Activated naive CD4-positive, alpha-beta T cell treated with anti-CD3 and anti-CD28 coated beads for 36 hours (primary cell): ENCODE measurements around the gene NR2C2AP. TPM values are rescaled to one million over a fixed set of nuclear protein-coding genes. Genes with fewer than 3 reads are reported as not detected.
A peak's percentile ranks its signal among the peaks of the same experiment; 100 is the strongest.

Experiments
- CTCF ChIA-PET: fragments of 350-600 bp; sonication (Branson Sonifier 250); formaldehyde crosslinking; loops from one replicate; lab custom pipeline; 2021; ENCODE audit warnings: antibody characterized with exemption; lab: Charles Lee
- DNase-seq: peaks from one replicate; pipeline ENCODE4 v3.0.0-alpha.2; 2020
- H3K27ac Mint-ChIP-seq: one replicate; pipeline ENCODE4 v1.8.0; 2021; ENCODE audit warnings: mild to moderate bottlenecking, mixed read lengths
- H3K27me3 Mint-ChIP-seq: one replicate; pipeline ENCODE4 v1.8.0; 2021; ENCODE audit warnings: low read depth, mixed read lengths
- H3K36me3 Mint-ChIP-seq: one replicate; pipeline ENCODE4 v1.8.0; 2021; ENCODE audit warnings: low read depth, mixed read lengths
- H3K4me1 Mint-ChIP-seq: one replicate; pipeline ENCODE4 v1.8.0; 2021; ENCODE audit warnings: low read depth, mixed read lengths
- H3K4me3 Mint-ChIP-seq: one replicate; pipeline ENCODE4 v1.8.0; 2021; ENCODE audit warnings: mild to moderate bottlenecking, moderate library complexity, mixed read lengths
- H3K9me3 Mint-ChIP-seq: one replicate; pipeline ENCODE4 v1.8.0; 2021; ENCODE audit warnings: mixed read lengths
- intact Hi-C: fragments of 100-400 bp; cut with micrococcal nuclease; formaldehyde crosslinking; loops from one replicate; pipeline ENCODE4 v1.15.1; 2023
- total RNA-seq, 2 experiments: library from RNA; stranded (reverse); gene quantifications; one replicate each; pipeline ENCODE4 v1.2.3, GENCODE V29; 2021

NR2C2AP gene
- total RNA-seq, 2 experiments from 2014 or later, result 32.4 to 34.2 TPM

DNA sequence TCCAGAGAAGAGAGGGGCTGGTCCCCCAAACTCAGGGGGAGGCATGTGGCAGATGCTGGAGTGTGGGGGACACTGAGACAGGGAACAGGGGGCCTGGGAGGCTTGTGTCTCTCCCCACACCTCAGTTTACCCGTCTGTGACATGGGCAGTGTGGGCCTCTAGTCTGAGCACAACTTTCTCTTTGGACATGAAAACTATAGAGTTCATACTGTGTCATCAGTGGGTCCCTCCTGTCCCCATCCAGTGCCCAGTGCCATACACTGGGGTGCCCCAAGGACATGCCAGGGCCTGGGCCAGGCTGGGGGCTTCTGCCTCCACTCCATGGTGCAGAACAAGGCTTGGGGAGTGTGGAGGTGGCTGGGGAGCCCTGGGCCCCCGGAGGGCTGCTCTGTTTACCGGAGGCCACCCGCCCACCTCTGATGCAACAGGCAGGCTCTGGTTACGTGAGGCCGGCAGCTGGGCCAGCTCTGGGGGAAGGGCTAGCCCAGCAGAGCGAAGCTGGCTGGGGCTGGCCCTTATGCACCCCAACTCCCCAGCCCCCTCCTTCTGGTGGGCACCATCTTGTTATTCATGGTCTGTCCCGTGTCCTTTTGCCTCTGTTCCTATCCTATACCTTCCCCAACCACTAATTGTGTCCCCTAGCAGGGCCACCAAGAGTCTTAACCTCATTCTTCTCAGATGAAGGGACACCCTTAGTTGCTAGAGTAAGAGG, 31.2 kb downstream of the NR2C2AP start:
- peaks cover 11% of the 10 kb centered on the region for H3K4me1 Mint-ChIP-seq
- DNase-seq, result no peak
- CTCF ChIA-PET, result interaction anchor here (0.6 to 0.8 kb wide), 2 partner anchors 26 to 424 kb away, joined by 4 to 5 read pairs; no protein-coding TSS in a partner anchor

GRCh38 chr19:19170873-19171672, 32.1 kb downstream of the NR2C2AP start:
- CTCF ChIA-PET, result interaction anchor here (0.8 kb wide), 1 partner anchor 25 kb away, joined by 4 read pairs; no protein-coding TSS in a partner anchor
- Mint-ChIP-seq H3K4me1 (peaks cover 11% of the 10 kb centered on the region), H3K4me3 (no peak overlapping the region), H3K9me3 (no peaks in the 10 kb centered on the region), H3K27ac (no peak overlapping the region), H3K27me3 (no peaks in the 10 kb centered on the region), H3K36me3 (no peaks in the 10 kb centered on the region)
- intact Hi-C loops, result no loop called here
- no peak for DNase-seq

More for the DNA sequence above, 31.2 kb downstream of the NR2C2AP start:
- Mint-ChIP-seq H3K4me3 (no peak overlapping the region), H3K27me3 (no peaks in the 10 kb centered on the region), H3K27ac (no peak overlapping the region), H3K9me3 (no peaks in the 10 kb centered on the region), H3K36me3 (peaks cover under 1% of the 10 kb centered on the region)
- intact Hi-C loops, result no loop called here

DNA sequence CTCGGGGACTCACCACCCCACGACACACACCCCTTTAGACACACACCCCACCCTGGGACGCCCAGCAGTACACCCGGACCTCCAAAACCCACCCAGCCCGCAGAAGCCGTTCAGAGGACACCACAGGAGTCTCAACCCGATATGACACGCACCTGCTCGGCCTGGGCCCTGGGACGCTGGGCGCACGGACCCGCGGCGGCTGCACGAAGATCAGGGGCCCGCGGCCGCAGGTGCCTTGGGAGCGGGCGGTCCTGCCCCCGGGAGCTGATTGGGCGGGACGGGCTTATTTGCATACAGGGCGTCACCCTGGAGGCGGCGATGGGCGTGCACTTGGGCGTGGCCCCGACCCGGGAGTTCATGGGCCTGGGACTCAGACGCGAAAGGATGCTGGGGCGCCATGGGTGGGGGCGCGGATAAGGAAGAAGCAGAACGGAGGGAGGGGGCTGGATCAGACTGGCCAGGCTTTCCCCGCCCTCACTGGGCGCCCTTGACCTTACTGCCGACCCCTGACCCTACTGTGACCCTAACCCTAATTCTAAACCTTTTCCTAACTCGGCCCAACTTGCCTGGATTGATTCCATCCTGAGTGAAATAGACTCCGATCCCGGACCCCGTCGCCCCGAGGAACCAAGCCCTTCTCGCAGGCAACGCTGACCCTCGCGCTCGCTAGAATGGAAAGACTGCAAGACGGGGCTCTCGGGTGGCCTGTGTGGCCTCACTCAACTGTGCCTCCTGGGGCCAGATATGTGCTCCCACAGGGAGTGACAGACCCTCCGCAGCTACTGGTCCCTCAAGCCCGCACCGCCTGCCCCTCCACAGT, 33.0 kb downstream of the NR2C2AP start, which contains the start of gene MEF2B:
Gene MEF2B (minus strand): TSS at position 211 of the 820 bp plus-strand sequence. CDS start 19,528 bp downstream, outside the sequence.
- H3K4me1 Mint-ChIP-seq, result peaks cover 11% of the 10 kb centered on the region
- no peak within 1 kb of the TSS for H3K27ac Mint-ChIP-seq
- H3K4me3 Mint-ChIP-seq, result peak within 1 kb of the TSS; percentile 28
- H3K9me3 Mint-ChIP-seq, result no peaks in the 10 kb centered on the region
- H3K27me3 Mint-ChIP-seq, result no peaks in the 10 kb centered on the region
- DNase-seq, result peak; percentile 74
- intact Hi-C loops, result no loop called here
- no peaks in the 10 kb centered on the region for H3K36me3 Mint-ChIP-seq
- CTCF ChIA-PET, result no interaction called here

DNA sequence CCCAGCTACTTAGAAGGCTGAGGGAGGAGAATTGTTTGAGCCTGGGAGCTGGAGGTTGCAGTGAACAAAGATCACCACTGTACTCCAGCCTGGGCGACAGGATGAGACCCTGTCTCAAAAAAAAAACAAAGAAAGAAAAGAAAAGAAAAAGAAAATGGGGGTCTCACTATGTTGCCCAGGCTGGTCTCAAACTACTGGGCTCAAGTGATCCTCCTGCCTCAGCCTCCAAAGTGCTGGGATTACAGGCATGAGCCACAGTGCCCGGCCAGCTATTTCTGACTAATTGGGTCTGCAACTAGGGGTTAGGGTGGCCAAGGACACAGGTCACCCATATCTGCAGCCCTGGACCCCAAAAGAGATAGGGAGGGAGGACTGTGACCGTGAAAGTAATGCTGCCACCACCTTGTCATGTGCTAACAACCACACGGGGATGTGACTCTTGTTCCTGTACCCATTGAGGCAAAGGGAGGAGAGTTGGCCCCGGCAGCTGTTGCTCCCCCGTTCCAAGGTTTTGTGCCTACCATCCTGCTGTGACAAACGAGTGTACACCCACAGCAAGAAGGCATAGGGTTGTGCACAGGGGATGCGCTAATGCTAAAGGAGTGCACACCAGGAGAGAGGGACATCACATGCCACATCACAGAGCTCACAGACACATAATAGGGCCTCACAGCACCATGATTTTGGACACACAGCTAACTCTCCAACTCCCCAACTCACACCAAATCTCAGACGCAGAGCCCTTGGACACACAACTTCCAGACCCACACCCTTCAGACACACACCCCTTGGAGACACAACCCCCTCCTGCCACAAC, 33.8 kb downstream of the NR2C2AP start:
- Mint-ChIP-seq H3K4me3 (no peak overlapping the region), H3K9me3 (no peaks in the 10 kb centered on the region), H3K4me1 (peaks cover 11% of the 10 kb centered on the region), H3K36me3 (no peaks in the 10 kb centered on the region), H3K27me3 (no peaks in the 10 kb centered on the region), H3K27ac (no peak overlapping the region)
- intact Hi-C loops, result no loop called here
- CTCF ChIA-PET, result no interaction called here
- DNase-seq, result no peak

GRCh38 chr19:19167612-19168011, 35.6 kb downstream of the NR2C2AP start:
- intact Hi-C loops, result no loop called here
- Mint-ChIP-seq H3K27me3 (no peaks in the 10 kb centered on the region), H3K27ac (no peak overlapping the region), H3K4me3 (no peak overlapping the region), H3K4me1 (peaks cover 11% of the 10 kb centered on the region), H3K9me3 (no peaks in the 10 kb centered on the region), H3K36me3 (no peaks in the 10 kb centered on the region)
- CTCF ChIA-PET, result no interaction called here
- no peak for DNase-seq

- Mint-ChIP-seq H3K4me3 (no peak overlapping the region), H3K36me3 (no peaks in the 10 kb centered on the region), H3K27me3 (no peaks in the 10 kb centered on the region), H3K4me1 (peaks cover 9% of the 10 kb centered on the region), H3K9me3 (no peaks in the 10 kb centered on the region), H3K27ac (no peak overlapping the region)
- intact Hi-C loops, result no loop called here
- CTCF ChIA-PET, result interaction anchor here (1.5 kb wide), 1 partner anchor 9 kb away, joined by 3 read pairs; no protein-coding TSS in a partner anchor
- DNase-seq, result no peak
Measured at GRCh38 chr19:19165396-19165795, 37.8 kb downstream of the NR2C2AP start.

- no peak overlapping the region for H3K27ac Mint-ChIP-seq
- H3K4me1 Mint-ChIP-seq, result peaks cover 3% of the 10 kb centered on the region
- no peaks in the 10 kb centered on the region for H3K9me3 Mint-ChIP-seq
- H3K36me3 Mint-ChIP-seq, result no peaks in the 10 kb centered on the region
- H3K27me3 Mint-ChIP-seq, result no peaks in the 10 kb centered on the region
- CTCF ChIA-PET, result no interaction called here
- intact Hi-C loops, result no loop called here
- DNase-seq, result no peak
- no peak overlapping the region for H3K4me3 Mint-ChIP-seq
Measured at GRCh38 chr19:19162495-19162894, 40.7 kb downstream of the NR2C2AP start.

- CTCF ChIA-PET, result interaction anchor here (0.5 kb wide), 2 partner anchors 23 to 640 kb away, joined by 3 to 4 read pairs; no protein-coding TSS in a partner anchor
- Mint-ChIP-seq H3K4me3 (no peak overlapping the region), H3K27me3 (no peaks in the 10 kb centered on the region), H3K9me3 (no peaks in the 10 kb centered on the region), H3K36me3 (peaks cover 3% of the 10 kb centered on the region), H3K27ac (no peak overlapping the region), H3K4me1 (peaks cover 3% of the 10 kb centered on the region)
- no peak for DNase-seq
- intact Hi-C loops, result no loop called here
Measured at GRCh38 chr19:19160461-19161035, 42.7 kb downstream of the NR2C2AP start.

- no peaks in the 10 kb centered on the region for H3K27me3 Mint-ChIP-seq
- DNase-seq, result no peak
- CTCF ChIA-PET, result interaction anchor here (1.4 kb wide), 1 partner anchor 15 kb away, joined by 4 read pairs; no protein-coding TSS in a partner anchor
- H3K27ac Mint-ChIP-seq, result no peak overlapping the region
- H3K9me3 Mint-ChIP-seq, result no peaks in the 10 kb centered on the region
- H3K36me3 Mint-ChIP-seq, result peaks cover 5% of the 10 kb centered on the region
- intact Hi-C loops, result no loop called here
- peaks cover 3% of the 10 kb centered on the region for H3K4me1 Mint-ChIP-seq
- no peak overlapping the region for H3K4me3 Mint-ChIP-seq
Measured at GRCh38 chr19:19159534-19159933, 43.7 kb downstream of the NR2C2AP start.

DNA sequence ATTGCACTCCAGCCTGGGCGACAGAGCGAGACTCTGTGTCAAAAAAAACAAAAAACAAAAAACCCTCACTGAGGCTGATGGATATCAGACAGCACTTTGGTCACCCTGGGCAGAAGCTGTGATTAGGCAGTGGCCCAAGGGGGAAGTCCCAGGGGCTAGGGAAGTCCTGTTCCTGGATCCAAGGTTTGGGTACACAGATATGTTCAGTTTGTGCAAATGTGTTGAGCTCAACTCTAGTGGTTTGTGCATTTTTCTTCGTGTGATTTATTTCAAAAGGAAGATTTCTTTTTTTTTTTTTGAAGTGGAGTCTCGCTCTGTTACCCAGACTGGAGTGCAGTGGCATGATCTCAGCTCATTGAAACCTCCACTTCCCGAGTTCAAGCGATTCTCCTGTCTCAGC, 45.4 kb downstream of the NR2C2AP start:
- H3K4me1 Mint-ChIP-seq, result peaks cover 3% of the 10 kb centered on the region

More for the DNA sequence above, 45.4 kb downstream of the NR2C2AP start:
- no peak overlapping the region for H3K4me3 Mint-ChIP-seq
- intact Hi-C loops, result no loop called here
- H3K27ac Mint-ChIP-seq, result no peak overlapping the region
- no peaks in the 10 kb centered on the region for H3K9me3 Mint-ChIP-seq
- H3K27me3 Mint-ChIP-seq, result no peaks in the 10 kb centered on the region
- no peak for DNase-seq
- CTCF ChIA-PET, result interaction anchor here (0.6 to 5.3 kb wide), 5 partner anchors 11 to 538 kb away, joined by 3 to 30 read pairs (median 3); no protein-coding TSS in a partner anchor
- peaks cover 5% of the 10 kb centered on the region for H3K36me3 Mint-ChIP-seq
